OCI-LY1 (cell line): ENCODE measurements around the gene SNRPD1.
A peak's percentile ranks its signal among the peaks of the same experiment; 100 is the strongest.
"Not testable (repeated sequence)": the region's sequence is repeated elsewhere in the genome, so short reads cannot be mapped to it uniquely, and the experiment has no call there.

Experiments
- H2AFZ ChIP-seq: fragments of 200-600 bp; sonication (generic), shearing (Covaris generic); 2 replicates; pipeline ENCODE4 v1.6.0; 2014; ENCODE audit warnings: antibody characterized with exemption, mild to moderate bottlenecking, low read length
- H3F3A ChIP-seq: fragments of 200-600 bp; sonication (generic), shearing (Covaris generic); 2 replicates; pipeline ENCODE4 v1.6.0; 2014; ENCODE audit warnings: mild to moderate bottlenecking, antibody characterized with exemption, low read length, moderate library complexity; ENCODE audit not compliant: insufficient read depth
- H3K27ac ChIP-seq: fragments of 200-600 bp; sonication (generic); 2 replicates; pipeline ENCODE4 v1.5.1; 2014; ENCODE audit warnings: low read length, mixed run types, mild to moderate bottlenecking, low read depth; ENCODE audit not compliant: poor library complexity, severe bottlenecking
- H3K27me3 ChIP-seq: fragments of 200-600 bp; sonication (generic); 2 replicates; pipeline ENCODE4 v1.6.0; 2014; ENCODE audit warnings: antibody characterized with exemption, mild to moderate bottlenecking, low read length, moderate library complexity; ENCODE audit not compliant: insufficient read depth
- H3K36me3 ChIP-seq: fragments of 200-600 bp; sonication (generic); 2 replicates; pipeline ENCODE4 v1.6.1; 2014; ENCODE audit warnings: mild to moderate bottlenecking, antibody characterized with exemption, low read length, moderate library complexity, mixed read lengths; ENCODE audit not compliant: insufficient read depth
- H3K4me1 ChIP-seq: fragments of 200-600 bp; sonication (generic); 2 replicates; pipeline ENCODE4 v1.5.1; 2014; ENCODE audit warnings: mild to moderate bottlenecking, low read length, moderate library complexity; ENCODE audit not compliant: insufficient read depth, severe bottlenecking
- H3K4me2 ChIP-seq: fragments of 200-600 bp; sonication (generic), shearing (Covaris generic); 2 replicates; pipeline ENCODE4 v1.6.1; 2014; ENCODE audit warnings: low read length
- H3K4me3 ChIP-seq: fragments of 200-600 bp; sonication (generic); 2 replicates; pipeline ENCODE4 v1.5.1; 2014; ENCODE audit warnings: low read length, low read depth, mild to moderate bottlenecking, mixed read lengths; ENCODE audit not compliant: poor library complexity, severe bottlenecking
- H3K79me2 ChIP-seq: fragments of 200-600 bp; shearing (Covaris generic); 2 replicates; pipeline ENCODE4 v1.6.1; 2016; ENCODE audit warnings: mixed run types, low read length, mixed read lengths; ENCODE audit not compliant: insufficient read depth
- H3K9ac ChIP-seq: fragments of 200-600 bp; sonication (generic), shearing (Covaris generic); 2 replicates; pipeline ENCODE4 v1.6.1; 2014; ENCODE audit warnings: mild to moderate bottlenecking, low read length, mixed read lengths
- H3K9me2 ChIP-seq: fragments of 200-600 bp; sonication (generic), shearing (Covaris generic); 2 replicates; pipeline ENCODE4 v1.6.1; 2014; ENCODE audit warnings: low read depth, mild to moderate bottlenecking, low read length, mixed read lengths
- H3K9me3 ChIP-seq: fragments of 200-600 bp; shearing (Covaris generic); 2 replicates; pipeline ENCODE4 v1.6.1; 2014; ENCODE audit warnings: low read length, mixed read lengths
- H4K20me1 ChIP-seq: fragments of 200-600 bp; sonication (generic), shearing (Covaris generic); 2 replicates; pipeline ENCODE4 v1.6.0; 2016; ENCODE audit warnings: mild to moderate bottlenecking, low read length; ENCODE audit not compliant: insufficient read depth
- EZH2 ChIP-seq: fragments of 200-600 bp; sonication (generic), shearing (Covaris generic); IDR thresholded peaks from 2 replicates; pipeline ENCODE4 v1.8.0; 2017; ENCODE audit warnings: borderline replicate concordance, mixed run types, mild to moderate bottlenecking, antibody characterized with exemption, low read length, moderate library complexity, mixed read lengths
- TF ChIP-seq, protein P1 (sequence below): fragments of 200-600 bp; sonication (generic), shearing (Covaris generic); IDR thresholded peaks from 2 replicates; pipeline ENCODE4 v1.5.1; 2017; ENCODE audit warnings: mild to moderate bottlenecking, antibody characterized with exemption, low read length, moderate library complexity, mixed read lengths

The SNRPD1 gene

DNA sequence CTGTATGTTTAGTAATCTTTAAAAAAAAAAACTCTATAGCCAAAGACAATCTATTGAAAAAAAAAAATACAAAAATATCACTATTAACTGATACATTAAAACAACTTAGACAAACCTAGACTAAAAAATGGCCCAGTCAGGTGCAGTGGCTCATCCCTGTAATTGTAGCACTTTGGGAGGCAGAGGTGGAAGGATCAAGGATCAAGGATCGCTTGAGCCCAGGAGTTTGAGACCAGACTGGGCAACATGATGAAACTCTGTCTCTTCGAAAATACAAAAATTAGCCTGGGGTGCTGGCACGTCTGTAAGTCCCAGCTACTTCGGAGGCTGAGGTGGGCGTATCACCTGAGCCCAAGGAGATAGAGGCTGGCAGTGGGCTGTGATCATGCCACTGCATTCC lies 27.7 kb upstream of the SNRPD1 start:
- Histone ChIP-seq H4K20me1 (no peaks in the 10 kb centered on the region), H3K4me1 (no peaks in the 10 kb centered on the region), H3K27me3 (no peaks in the 10 kb centered on the region), H3K27ac (no peak overlapping the region), H3K4me3 (no peak overlapping the region), H3K9me2 (no peaks in the 10 kb centered on the region), H3F3A (no peaks in the 10 kb centered on the region), H3K79me2 (peaks cover 51% of the 10 kb centered on the region), H3K9ac (no peak overlapping the region), H3K9me3 (no peaks in the 10 kb centered on the region), H2AFZ (no peak overlapping the region), H3K4me2 (no peak overlapping the region), H3K36me3 (peaks cover 24% of the 10 kb centered on the region)
- TF ChIP-seq, protein P1, sequence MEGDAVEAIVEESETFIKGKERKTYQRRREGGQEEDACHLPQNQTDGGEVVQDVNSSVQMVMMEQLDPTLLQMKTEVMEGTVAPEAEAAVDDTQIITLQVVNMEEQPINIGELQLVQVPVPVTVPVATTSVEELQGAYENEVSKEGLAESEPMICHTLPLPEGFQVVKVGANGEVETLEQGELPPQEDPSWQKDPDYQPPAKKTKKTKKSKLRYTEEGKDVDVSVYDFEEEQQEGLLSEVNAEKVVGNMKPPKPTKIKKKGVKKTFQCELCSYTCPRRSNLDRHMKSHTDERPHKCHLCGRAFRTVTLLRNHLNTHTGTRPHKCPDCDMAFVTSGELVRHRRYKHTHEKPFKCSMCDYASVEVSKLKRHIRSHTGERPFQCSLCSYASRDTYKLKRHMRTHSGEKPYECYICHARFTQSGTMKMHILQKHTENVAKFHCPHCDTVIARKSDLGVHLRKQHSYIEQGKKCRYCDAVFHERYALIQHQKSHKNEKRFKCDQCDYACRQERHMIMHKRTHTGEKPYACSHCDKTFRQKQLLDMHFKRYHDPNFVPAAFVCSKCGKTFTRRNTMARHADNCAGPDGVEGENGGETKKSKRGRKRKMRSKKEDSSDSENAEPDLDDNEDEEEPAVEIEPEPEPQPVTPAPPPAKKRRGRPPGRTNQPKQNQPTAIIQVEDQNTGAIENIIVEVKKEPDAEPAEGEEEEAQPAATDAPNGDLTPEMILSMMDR: no peak
- TF ChIP-seq EZH2: no peak

GRCh38 chr18:21592361-21592760 lies 19.8 kb upstream of the SNRPD1 start:
- peaks cover 76% of the 10 kb centered on the region for H3K79me2 ChIP-seq
- not testable (repeated sequence) for H3K9me2 ChIP-seq, H3K9me3 ChIP-seq, H3K27me3 ChIP-seq, H3K4me2 ChIP-seq, H4K20me1 ChIP-seq, H3K9ac ChIP-seq, H2AFZ ChIP-seq, H3F3A ChIP-seq, H3K4me3 ChIP-seq, H3K27ac ChIP-seq, H3K4me1 ChIP-seq
- peaks cover 29% of the 10 kb centered on the region for H3K36me3 ChIP-seq

GRCh38 chr18:21593540-21594257 lies 18.4 kb upstream of the SNRPD1 start:
- Histone ChIP-seq H3K36me3 (peaks cover 29% of the 10 kb centered on the region), H2AFZ (no peak overlapping the region), H3F3A (no peaks in the 10 kb centered on the region), H3K9me2 (no peaks in the 10 kb centered on the region), H3K27ac (no peak overlapping the region), H3K4me1 (peaks cover 18% of the 10 kb centered on the region), H4K20me1 (no peaks in the 10 kb centered on the region), H3K4me2 (no peak overlapping the region), H3K79me2 (peaks cover 76% of the 10 kb centered on the region), H3K4me3 (no peak overlapping the region), H3K27me3 (no peaks in the 10 kb centered on the region), H3K9me3 (no peaks in the 10 kb centered on the region; the same call in 1 of the 2 replicates), H3K9ac (no peak overlapping the region)
- TF ChIP-seq, protein P1: peak; percentile 23; the same call in 1 of the 2 replicates
- no peak for TF ChIP-seq EZH2

- peaks cover 38% of the 10 kb centered on the region for H3K4me1 ChIP-seq
- H3K9ac ChIP-seq: peak overlapping the region; percentile 31; the same call in 1 of the 2 replicates
- H3K36me3 ChIP-seq: peaks cover 23% of the 10 kb centered on the region
- H2AFZ ChIP-seq: no peak overlapping the region
- H3K27ac ChIP-seq: no peak overlapping the region
- no peaks in the 10 kb centered on the region; the same call in 1 of the 2 replicates for H3K9me3 ChIP-seq
- H3K4me2 ChIP-seq: peak overlapping the region; percentile 83
- no peaks in the 10 kb centered on the region for H3F3A ChIP-seq
- TF ChIP-seq EZH2: no peak
- TF ChIP-seq, protein P1: no peak
- H3K27me3 ChIP-seq: no peaks in the 10 kb centered on the region
- H3K4me3 ChIP-seq: peak overlapping the region; percentile 89
- H3K9me2 ChIP-seq: no peaks in the 10 kb centered on the region
- no peaks in the 10 kb centered on the region for H4K20me1 ChIP-seq
- H3K79me2 ChIP-seq: peaks cover 58% of the 10 kb centered on the region
Measured at GRCh38 chr18:21597620-21598019, 14.5 kb upstream of the SNRPD1 start.
